ENCODE results near the gene KLK3. TPM values are rescaled to one million over a fixed set of nuclear protein-coding genes. Genes with fewer than 3 reads are reported as not detected.
"Not testable (repeated sequence)": the region's sequence is repeated elsewhere in the genome, so short reads cannot be mapped to it uniquely, and the experiment has no call there.

Gene KLK3
- total RNA-seq, 4 donors from 2014 or later: not detected

GRCh38 chr19:50891253-50891625 lies 36.5 kb downstream of the KLK3 start:
- no peak for DNase-seq

DNA sequence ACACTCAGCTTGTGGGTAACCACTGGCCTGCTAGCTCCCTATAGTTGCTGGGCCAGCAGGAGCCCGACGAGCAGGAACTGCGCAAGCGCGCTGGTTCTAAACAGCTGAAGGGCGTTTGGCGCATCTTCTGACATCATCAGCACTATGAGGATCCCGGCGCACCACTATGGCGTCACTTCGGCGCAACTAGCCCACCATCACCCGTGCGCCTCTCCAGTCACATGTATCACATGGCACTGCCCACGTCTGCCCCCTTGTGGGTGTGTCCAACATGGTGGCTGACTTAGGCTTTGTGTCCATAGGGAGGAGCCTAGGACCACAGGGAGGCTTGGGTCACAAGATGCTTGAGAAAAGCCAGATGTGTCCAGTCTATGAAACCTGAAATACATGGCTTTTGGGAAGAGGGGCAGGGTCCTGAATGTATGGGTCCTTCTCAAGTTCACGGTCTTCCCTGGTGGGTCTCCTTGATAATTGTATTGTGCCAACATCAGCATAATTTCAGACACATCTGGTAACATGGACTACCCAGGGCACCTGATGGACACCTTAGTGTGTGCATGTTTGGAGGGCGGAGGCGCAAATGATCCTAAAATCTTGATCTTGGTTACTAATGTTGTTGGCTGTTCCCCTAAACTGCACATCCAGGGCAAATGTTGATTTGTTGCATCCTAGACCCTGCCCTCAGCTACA lies 38.5 kb downstream of the KLK3 start:
- intact Hi-C loops (cut with DNase I): no loop called here
- no peak for DNase-seq
- 91 to 92% methylated on average over 9 to 16 of the region's 18 CpGs for WGBS, 2 donors
- Histone ChIP-seq H3K27me3 (peaks cover 0 to 59% (median 0%) of the 10 kb centered on the region in 4 donors), H3K9me3 (no peaks in the 10 kb centered on the region), H3K27ac (no peak overlapping the region), H3K36me3 (no peaks in the 10 kb centered on the region), H3K4me1 (peaks cover 0 to 5% (median 0%) of the 10 kb centered on the region in 3 donors), H3K4me3 (no peak overlapping the region)
- TF ChIP-seq CTCF (IDR thresholded peaks at IDR 0.05) (no peak), POLR2A (IDR thresholded peaks at IDR 0.05) (no peak)

More at GRCh38 chr19:50891253-50891625, 36.5 kb downstream of the KLK3 start:
- no peak overlapping the region for H3K4me3 ChIP-seq
- no peak for TF ChIP-seq CTCF (IDR thresholded peaks at IDR 0.05)
- no peak for TF ChIP-seq POLR2A (IDR thresholded peaks at IDR 0.05)
- no peaks in the 10 kb centered on the region for H3K9me3 ChIP-seq
- no peaks in the 10 kb centered on the region for H3K36me3 ChIP-seq
- peaks cover 0 to 67% (median 0%) of the 10 kb centered on the region in 4 donors for H3K27me3 ChIP-seq
- H3K27ac ChIP-seq: no peak overlapping the region
- intact Hi-C loops (cut with DNase I): no loop called here
- H3K4me1 ChIP-seq: peaks cover 0 to 2% (median 0%) of the 10 kb centered on the region in 3 donors
- 70 to 91% methylated on average over 5 of the region's 5 CpGs for WGBS, 2 donors

GRCh38 chr19:50894478-50895356 lies 40.0 kb downstream of the KLK3 start:
- Histone ChIP-seq H3K36me3 (no peaks in the 10 kb centered on the region), H3K4me3 (no peak overlapping the region), H3K9me3 (no peaks in the 10 kb centered on the region), H3K27ac (no peak overlapping the region), H3K27me3 (peaks cover 0 to 56% (median 0%) of the 10 kb centered on the region in 4 donors), H3K4me1 (peaks cover 0 to 5% (median 0%) of the 10 kb centered on the region in 3 donors)
- no peak for TF ChIP-seq CTCF (IDR thresholded peaks at IDR 0.05)
- no peak for TF ChIP-seq POLR2A (IDR thresholded peaks at IDR 0.05)
- no peak for DNase-seq
- 54 to 55% methylated on average over 7 to 8 of the region's 10 CpGs for WGBS, 2 donors
- intact Hi-C loops (cut with DNase I): no loop called here

DNA sequence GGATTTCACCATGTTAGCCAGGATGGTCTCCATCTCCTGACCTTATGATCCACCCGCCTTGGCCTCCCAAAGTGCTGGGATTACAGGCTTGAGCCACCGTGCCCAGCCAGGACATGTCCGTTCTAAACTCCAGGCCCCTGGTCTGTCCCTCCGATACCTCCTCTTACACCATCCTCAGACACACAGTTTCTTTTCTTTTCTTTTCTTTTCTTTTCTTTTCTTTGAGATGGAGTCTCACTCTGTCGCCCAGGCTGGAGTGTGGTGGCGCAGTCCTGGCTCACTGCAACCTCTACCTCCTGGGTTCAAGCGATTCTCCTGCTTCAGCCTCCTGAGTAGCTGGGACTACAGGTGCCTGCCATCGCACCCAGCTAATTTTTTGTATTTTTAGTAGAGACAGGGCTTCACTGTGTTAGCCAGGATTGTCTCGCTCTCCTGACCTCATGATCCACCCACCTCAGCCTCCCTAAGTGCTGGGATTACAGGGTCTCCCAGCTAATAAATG lies 41.4 kb downstream of the KLK3 start:
- DNase-seq; H3K4me1 ChIP-seq; H3K9me3 ChIP-seq; H3K4me3 ChIP-seq; H3K36me3 ChIP-seq; intact Hi-C loops (cut with DNase I): not testable (repeated sequence)
- peaks cover 0 to 65% (median 0%) of the 10 kb centered on the region in 4 donors for H3K27me3 ChIP-seq
- 58 to 80% methylated on average over 6 to 9 of the region's 9 CpGs for WGBS, 2 donors
- peak overlapping the region in 1 of 4 donors; percentile 29 for H3K27ac ChIP-seq

- peaks cover 0 to 63% (median 0%) of the 10 kb centered on the region in 4 donors for H3K27me3 ChIP-seq
Measured at GRCh38 chr19:50896591-50897190, 42.0 kb downstream of the KLK3 start.

More at GRCh38 chr19:50896591-50897190, 42.0 kb downstream of the KLK3 start:
- WGBS, 2 donors: 48 to 59% methylated on average over 5 to 6 of the region's 6 CpGs
- peaks cover 0 to 5% (median 0%) of the 10 kb centered on the region in 3 donors for H3K4me1 ChIP-seq
- intact Hi-C loops (cut with DNase I): no loop called here
- H3K4me3 ChIP-seq: no peak overlapping the region
- no peaks in the 10 kb centered on the region for H3K9me3 ChIP-seq
- peak overlapping the region in 1 of 4 donors; percentile 29 for H3K27ac ChIP-seq
- no peak for DNase-seq
- no peak for TF ChIP-seq CTCF (IDR thresholded peaks at IDR 0.05)
- no peak for TF ChIP-seq POLR2A (IDR thresholded peaks at IDR 0.05)
- no peaks in the 10 kb centered on the region for H3K36me3 ChIP-seq

Measured in esophagus squamous epithelium (tissue), 5 donors.